Neural cell (in vitro differentiated cells): ENCODE measurements around the gene PRIMPOL. TPM values are rescaled to one million over a fixed set of nuclear protein-coding genes. Genes with fewer than 3 reads are reported as not detected.
"Not testable (repeated sequence)": the region's sequence is repeated elsewhere in the genome, so short reads cannot be mapped to it uniquely, and the experiment has no call there.

Experiments used
- H2AFZ ChIP-seq: fragments of 200-600, 300-800 bp; sonication (generic), shearing (Covaris generic); 2 replicates; pipeline ENCODE4 v1.6.0; 2014; ENCODE audit warnings: low read depth, mild to moderate bottlenecking, antibody characterized with exemption, low read length, moderate library complexity
- H3F3A ChIP-seq: fragments of 200-600 bp; shearing (Covaris generic); 2 replicates; pipeline ENCODE4 v1.6.1; 2016; ENCODE audit warnings: mild to moderate bottlenecking, moderate library complexity, mixed read lengths, antibody characterized with exemption, low read length; ENCODE audit not compliant: insufficient read depth, poor library complexity, severe bottlenecking
- H3K27ac ChIP-seq: fragments of 200-600, 300-800 bp; sonication (generic), shearing (Covaris generic); 2 replicates; pipeline ENCODE4 v1.5.1; 2014; ENCODE audit warnings: mild to moderate bottlenecking, low read length, moderate library complexity
- H3K27me3 ChIP-seq: fragments of 300-800, 200-600 bp; sonication (generic), shearing (Covaris generic); 2 replicates; pipeline ENCODE4 v1.6.0; 2014; ENCODE audit warnings: mild to moderate bottlenecking, low read depth, low read length, moderate library complexity; ENCODE audit not compliant: insufficient read depth
- H3K36me3 ChIP-seq: fragments of 300-800, 200-600 bp; sonication (generic), shearing (Covaris generic); 2 replicates; pipeline ENCODE4 v1.5.1; 2014; ENCODE audit warnings: mild to moderate bottlenecking, antibody characterized with exemption, low read length, moderate library complexity; ENCODE audit not compliant: insufficient read depth
- H3K4me2 ChIP-seq: fragments of 300-800, 200-600 bp; sonication (generic), shearing (Covaris generic); 2 replicates; pipeline ENCODE4 v1.6.0; 2014; ENCODE audit warnings: mild to moderate bottlenecking, low read length
- H3K4me3 ChIP-seq: fragments of 300-800, 200-600 bp; sonication (generic), shearing (Covaris generic); 2 replicates; pipeline ENCODE4 v1.5.1; 2014; ENCODE audit warnings: mild to moderate bottlenecking, low read length, moderate library complexity
- H3K79me2 ChIP-seq: fragments of 200-600 bp; shearing (Covaris generic); replicated peaks from 2 replicates; pipeline ENCODE4 v1.6.0; 2014; ENCODE audit warnings: mild to moderate bottlenecking, low read length, moderate library complexity; ENCODE audit not compliant: insufficient read depth
- H3K9ac ChIP-seq: fragments of 300-800, 200-600 bp; sonication (generic), shearing (Covaris generic); 2 replicates; pipeline ENCODE4 v1.6.1; 2016; ENCODE audit warnings: mild to moderate bottlenecking, low read length, mixed read lengths
- H3K9me2 ChIP-seq: fragments of 200-600 bp; shearing (Covaris generic); 2 replicates; pipeline ENCODE4 v1.6.1; 2016; ENCODE audit warnings: mild to moderate bottlenecking, low read length, mixed read lengths; ENCODE audit not compliant: insufficient read depth
- H3K9me3 ChIP-seq: fragments of 200-600, 300-800 bp; sonication (generic), shearing (Covaris generic); 2 replicates; pipeline ENCODE4 v1.6.1; 2016; ENCODE audit warnings: mild to moderate bottlenecking, mixed run types, low read length, moderate library complexity, mixed read lengths
- H4K20me1 ChIP-seq: fragments of 200-600 bp; shearing (Covaris generic); 2 replicates; pipeline ENCODE4 v1.6.1; 2016; ENCODE audit warnings: mild to moderate bottlenecking, mixed run types; ENCODE audit not compliant: insufficient read depth
- CTCF ChIP-seq: fragments of 450-650 bp; IDR thresholded peaks from 2 replicates; pipeline ENCODE4 v1.5.1; 2014; ENCODE audit warnings: antibody characterized with exemption, mild to moderate bottlenecking, moderate library complexity; ENCODE audit not compliant: poor library complexity, severe bottlenecking
- EP300 ChIP-seq: fragments of 450-650 bp; conservative IDR thresholded peaks from 2 replicates; pipeline ENCODE4 v1.6.1; 2014; ENCODE audit warnings: antibody characterized with exemption, mild to moderate bottlenecking, moderate library complexity; ENCODE audit not compliant: poor library complexity, severe bottlenecking
- EZH2 ChIP-seq: fragments of 200-600, 300-800 bp; shearing (Covaris generic), sonication (generic); IDR thresholded peaks from 2 replicates; pipeline ENCODE4 v1.6.1; 2014; ENCODE audit warnings: antibody characterized with exemption, low read length, borderline replicate concordance, mild to moderate bottlenecking; ENCODE audit not compliant: insufficient read depth, poor library complexity, severe bottlenecking
- MXI1 ChIP-seq: fragments of 450-650 bp; conservative IDR thresholded peaks from 2 replicates; pipeline ENCODE4 v1.6.1; 2014; ENCODE audit warnings: antibody characterized with exemption, mild to moderate bottlenecking; ENCODE audit not compliant: poor library complexity, severe bottlenecking
- POLR2AphosphoS5 ChIP-seq: IDR thresholded peaks from 2 replicates; pipeline ENCODE4 v1.6.1; 2012
- RAD21 ChIP-seq: fragments of 450-650 bp; conservative IDR thresholded peaks from 2 replicates; pipeline ENCODE4 v1.6.1; 2014; ENCODE audit warnings: antibody characterized with exemption, mild to moderate bottlenecking, moderate library complexity
- REST ChIP-seq: IDR thresholded peaks from 2 replicates; pipeline ENCODE4 v1.6.1; 2012; ENCODE audit warnings: borderline replicate concordance
- SMC3 ChIP-seq: fragments of 450-650 bp; conservative IDR thresholded peaks from 2 replicates; pipeline ENCODE4 v1.6.1; 2014; ENCODE audit warnings: antibody characterized with exemption, mild to moderate bottlenecking, moderate library complexity; ENCODE audit not compliant: poor library complexity
- TAF1 ChIP-seq: IDR thresholded peaks from 2 replicates; pipeline ENCODE4 v1.6.1; 2012; ENCODE audit warnings: low read depth
- polyA plus RNA-seq: library from polyadenylated mRNA; depleted of rRNA; stranded (reverse); fragments of >200 nt; gene quantifications from 2 replicates; pipeline ENCODE4 v1.2.3, GENCODE V29; 2014

The PRIMPOL gene
- polyA plus RNA-seq, 1 donor from 2014 or later: 23.6 TPM

DNA sequence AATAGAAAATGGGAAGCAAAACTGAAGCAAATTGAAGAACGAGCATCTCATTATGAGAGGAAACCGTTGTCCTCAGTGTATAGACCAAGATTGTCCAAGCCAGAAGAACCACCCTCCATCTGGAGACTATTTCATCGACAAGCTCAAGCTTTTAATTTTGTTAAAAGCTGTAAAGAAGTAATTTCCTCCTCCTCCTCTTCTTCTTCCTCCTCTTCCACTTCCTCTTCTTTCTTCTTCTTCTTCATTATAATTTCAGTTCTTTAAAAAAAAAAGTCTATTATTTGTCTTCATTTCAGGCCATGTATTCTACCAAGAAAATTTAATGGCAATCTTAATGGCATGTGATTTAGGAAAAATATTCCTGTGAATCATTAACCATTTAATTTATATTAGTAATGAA, 7.6 kb downstream of the PRIMPOL start:
- H3K4me2 ChIP-seq: no peak overlapping the region
- H3K27me3 ChIP-seq: no peaks in the 10 kb centered on the region
- no peaks in the 10 kb centered on the region for H3K36me3 ChIP-seq
- H3K9ac ChIP-seq: no peak overlapping the region
- no peak overlapping the region for H2AFZ ChIP-seq
- no peaks in the 10 kb centered on the region for H3K79me2 ChIP-seq
- TF ChIP-seq POLR2AphosphoS5: no peak
- TF ChIP-seq CTCF: no peak
- no peak for TF ChIP-seq MXI1
- no peak for TF ChIP-seq REST
- TF ChIP-seq SMC3: no peak
- no peak for TF ChIP-seq TAF1
- TF ChIP-seq EZH2: no peak
- TF ChIP-seq RAD21: no peak
- no peak for TF ChIP-seq EP300
- H3K9me2 ChIP-seq: no peaks in the 10 kb centered on the region
- no peaks in the 10 kb centered on the region for H4K20me1 ChIP-seq
- H3K4me3 ChIP-seq: no peak overlapping the region
- no peaks in the 10 kb centered on the region for H3K9me3 ChIP-seq
- H3F3A ChIP-seq: no peaks in the 10 kb centered on the region
- H3K27ac ChIP-seq: no peak overlapping the region

DNA sequence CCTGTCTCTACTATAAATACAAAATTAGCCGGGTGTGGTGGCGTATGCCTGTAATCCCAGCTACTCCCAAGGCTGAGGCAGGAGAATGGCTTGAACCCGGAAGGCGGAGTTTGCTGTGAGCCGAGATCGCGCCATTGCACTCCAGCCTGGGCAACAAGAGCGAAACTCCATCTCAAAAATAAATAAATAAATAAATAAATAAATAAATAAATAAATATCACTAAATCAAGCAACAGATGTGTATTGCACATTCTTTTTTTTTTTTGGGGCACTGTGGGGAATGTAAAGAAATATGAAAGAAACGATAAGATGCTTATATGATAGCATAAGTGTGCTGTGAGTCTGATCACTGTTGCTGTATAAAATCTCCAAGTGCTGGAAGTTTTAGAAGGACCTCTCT, 8.3 kb downstream of the PRIMPOL start:
- H3K27me3 ChIP-seq, H3K27ac ChIP-seq, H4K20me1 ChIP-seq, H2AFZ ChIP-seq, H3K9me3 ChIP-seq, H3K79me2 ChIP-seq, H3K36me3 ChIP-seq, H3K9me2 ChIP-seq, H3K4me3 ChIP-seq, H3K9ac ChIP-seq, H3F3A ChIP-seq, H3K4me2 ChIP-seq: not testable (repeated sequence)

- Histone ChIP-seq H3K27me3 (no peaks in the 10 kb centered on the region), H2AFZ (no peak overlapping the region), H3K79me2 (no peaks in the 10 kb centered on the region), H3F3A (no peaks in the 10 kb centered on the region), H3K9me3 (no peaks in the 10 kb centered on the region), H3K27ac (no peak overlapping the region), H3K9ac (no peak overlapping the region), H3K4me2 (no peak overlapping the region), H3K4me3 (no peak overlapping the region), H3K9me2 (no peaks in the 10 kb centered on the region), H3K36me3 (no peaks in the 10 kb centered on the region), H4K20me1 (no peaks in the 10 kb centered on the region)
- TF ChIP-seq RAD21 (no peak), CTCF (no peak), SMC3 (no peak), TAF1 (no peak), REST (no peak), EP300 (no peak), EZH2 (no peak), MXI1 (no peak)
These were observed 11.4 kb downstream of the PRIMPOL start for GRCh38 chr4:184660978-184661377.
